Renal pelvis (tissue), 4 donors: ENCODE measurements around the gene C1GALT1C1. TPM values are rescaled to one million over a fixed set of nuclear protein-coding genes. Genes with fewer than 3 reads are reported as not detected.
A peak's percentile ranks its signal among the peaks of the same experiment; 100 is the strongest.

Experiments used
- DNase-seq: peaks from one replicate; pipeline ENCODE4 v3.0.0-alpha.2; 2013
- polyA plus RNA-seq, 3 donors: library from polyadenylated mRNA; unstranded; fragments of 120-200 nt; gene quantifications; one replicate each; pipeline ENCODE4 v1.2.1, GENCODE V29; 2013; ENCODE audit not compliant: insufficient read length in 3 of 3

The C1GALT1C1 gene
- polyA plus RNA-seq, 3 donors: 27.5 to 30.4 (median 29.3) TPM

- no peak for DNase-seq
These were observed 15.0 kb downstream of the C1GALT1C1 start for GRCh38 chrX:120614816-120615215.

DNA sequence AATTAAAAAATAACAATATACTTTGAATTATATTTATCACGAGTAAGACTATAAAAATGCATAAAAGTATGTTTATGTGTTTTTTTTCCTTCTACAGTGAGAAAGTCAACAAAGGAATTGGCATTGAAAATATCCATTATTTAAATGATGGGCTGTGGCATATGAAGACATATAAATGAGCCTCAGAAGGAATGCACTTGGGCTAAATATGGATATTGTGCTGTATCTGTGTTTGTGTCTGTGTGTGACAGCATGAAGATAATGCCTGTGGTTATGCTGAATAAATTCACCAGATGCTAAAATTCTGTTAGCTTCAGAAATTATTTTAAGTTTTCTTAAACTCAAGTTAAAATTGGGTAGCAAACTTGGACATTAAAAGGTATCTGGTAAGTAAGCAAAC is 17.8 kb downstream of the C1GALT1C1 start:
- DNase-seq: no peak

DNA sequence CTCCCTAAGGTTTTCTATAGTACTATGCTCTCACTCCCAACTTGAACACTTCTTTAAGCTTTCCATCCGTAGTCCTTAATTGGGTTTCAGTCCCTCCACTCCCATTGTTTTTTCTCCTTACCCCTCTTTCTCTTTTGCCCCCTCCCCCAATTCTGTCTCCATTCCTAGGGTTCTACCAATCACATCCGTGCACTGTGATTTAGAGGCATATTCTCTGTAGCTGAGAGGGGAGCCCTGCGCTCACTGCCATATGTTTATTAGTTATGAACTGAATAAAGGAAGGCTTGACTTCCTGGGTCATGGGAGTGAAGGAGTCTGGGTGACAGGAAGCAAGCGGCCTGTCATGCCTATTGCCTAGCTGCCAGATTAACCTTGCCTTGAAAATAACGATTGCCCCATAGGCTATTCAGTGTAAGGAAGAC is 25.5 kb downstream of the C1GALT1C1 start:
- DNase-seq: peak; percentile 2

DNA sequence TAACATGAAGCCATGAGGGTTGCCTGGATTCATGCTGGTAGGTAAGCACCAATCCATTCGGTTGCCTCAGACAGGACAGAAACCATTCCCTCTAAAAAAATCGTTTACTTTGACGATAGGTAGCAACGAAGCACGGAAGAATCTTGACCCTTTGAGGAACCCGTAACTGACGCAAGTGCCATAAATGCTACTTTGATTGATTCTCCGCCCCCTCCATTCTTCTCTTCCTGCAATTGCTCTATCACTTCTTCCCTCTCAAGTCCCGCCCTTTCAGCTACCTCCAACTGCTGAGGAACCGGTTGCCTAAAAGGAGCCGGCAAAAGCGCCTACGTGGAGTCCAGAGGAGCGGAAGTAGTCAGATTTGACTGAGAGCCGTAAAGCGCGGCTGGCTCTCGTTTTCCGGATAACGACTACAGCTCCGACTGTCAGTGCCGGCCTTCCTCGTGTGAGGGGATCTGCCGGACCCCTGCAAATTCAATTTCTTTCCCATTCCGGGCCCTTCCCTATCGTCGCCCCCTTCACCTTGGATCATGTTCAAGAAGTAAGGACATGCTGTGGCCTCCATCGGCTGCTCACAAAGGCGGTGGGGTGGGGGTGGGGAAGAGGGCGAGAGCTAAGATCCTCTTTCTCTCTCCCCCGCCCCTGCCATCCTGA is 26.0 kb downstream of the C1GALT1C1 start, which contains the start of gene MCTS1:
Gene MCTS1, plus strand, starts transcription at position 395 of the 654 bp plus-strand sequence. Its CDS starts 136 bp downstream, at position 531.
- peak; percentile 90 for DNase-seq

- no peak for DNase-seq
These were observed 44.2 kb downstream of the C1GALT1C1 start for GRCh38 chrX:120585702-120586101.

Other genes with a start within 250 kb of the C1GALT1C1 start
- gene LAMP2, start 160.8 kb downstream of the C1GALT1C1 start, polyA plus RNA-seq: 100 to 1,000 TPM; 132 to 150 (median 133) TPM
- gene CUL4B, start 69.1 kb downstream of the C1GALT1C1 start, polyA plus RNA-seq: 10 to 100 TPM; 64.4 to 73.2 (median 70.7) TPM
- 10 to 100 TPM; 47.7 to 57.8 (median 57.4) TPM for gene MCTS1, start 26.0 kb downstream of the C1GALT1C1 start, polyA plus RNA-seq
- gene CT47B1, start 245.8 kb upstream of the C1GALT1C1 start, polyA plus RNA-seq: not detected